Erythroblast (primary cell): ENCODE measurements around the gene RSU1.

Source experiments
- GATA1 ChIP-seq: IDR thresholded peaks from 2 replicates; pipeline ENCODE4 v1.6.1; 2011; ENCODE audit warnings: low read depth, mild to moderate bottlenecking, control low read depth, low read length, moderate library complexity
- POLR2A ChIP-seq: IDR thresholded peaks from 2 replicates; pipeline ENCODE4 v1.6.1; 2011; ENCODE audit warnings: mild to moderate bottlenecking, low read length

GRCh38 chr10:16819026-16819425 is 1.8 kb upstream of the RSU1 start:
- TF ChIP-seq POLR2A = no peak
- TF ChIP-seq GATA1 = no peak
